HCT116 (cell line): ENCODE results near the gene FRMD4B. TPM values are rescaled to one million over a fixed set of nuclear protein-coding genes. Genes with fewer than 3 reads are reported as not detected.

Experiments used
- ATAC-seq: fragments of 200-7000 bp; cut with Tn5 transposase; 2 replicates; pipeline ENCODE4 v1.9.1; 2020; ENCODE audit warnings: mild to moderate bottlenecking, moderate library complexity
- BruUV-seq: library from RNA; stranded (reverse); fragments of 400-500 nt; replicated peaks from 2 replicates; lab custom pipeline; 2021; lab: Mats Ljungman, UMichigan
- CTCF ChIA-PET: fragments of 300-600 bp; sonication (Branson Sonifier 250); formaldehyde crosslinking; loops from one replicate; lab custom pipeline; 2021; ENCODE audit warnings: antibody characterized with exemption; lab: Charles Lee
- POLR2A ChIA-PET: fragments of 300-600, 350-600 bp; sonication (Branson Sonifier 250); formaldehyde crosslinking; loops from one replicate; lab custom pipeline; 2021; ENCODE audit warnings: antibody characterized with exemption; lab: Charles Lee
- RAD21 ChIA-PET, 2 experiments: fragments of 300-600 bp; sonication (Branson Sonifier 250); formaldehyde crosslinking; loops; one replicate each; lab custom pipeline; 2023; ENCODE audit warnings: low total read pairs in 2 of 2; ENCODE audit not compliant: uncharacterized antibody in 2 of 2, unreplicated experiment in 2 of 2, low non-redundant PET in 1 of 2; lab: Charles Lee
- DNase-seq: peaks from one replicate; pipeline ENCODE4 v3.0.0-alpha.2; 2010; ENCODE audit warnings: low read depth, low spot score
- H2AFZ ChIP-seq: fragments of 200-600 bp; shearing (Covaris generic), sonication (generic); 2 replicates; pipeline ENCODE4 v1.6.1; 2017; ENCODE audit warnings: low read depth, mixed run types, mixed read lengths, antibody characterized with exemption, low read length; ENCODE audit not compliant: poor library complexity, severe bottlenecking
- H3K27ac ChIP-seq: 2 replicates; pipeline ENCODE4 v1.5.1; 2012; ENCODE audit warnings: low read depth, low read length
- H3K27me3 ChIP-seq: fragments of 200-600 bp; sonication (generic); 2 replicates; pipeline ENCODE4 v1.6.1; 2016; ENCODE audit warnings: mixed run types, low read length, mixed read lengths; ENCODE audit not compliant: insufficient read depth
- H3K36me3 ChIP-seq, 2 experiments: fragments of 200-500 bp in 1 of 2; fragments of 200-600 bp in 1 of 2; sonication (Bioruptor generic) in 1 of 2; sonication (generic) in 1 of 2; 2 replicates each; pipeline versions ENCODE4 v1.5.1 to v1.6.1; 2014 to 2016; ENCODE audit warnings: low read length in 2 of 2, inconsistent platforms in 1 of 2, mixed read lengths in 1 of 2, mixed run types in 1 of 2; ENCODE audit not compliant: insufficient read depth in 2 of 2, control insufficient read depth in 1 of 2
- H3K4me1 ChIP-seq, 2 experiments: fragments of 200-600 bp in 1 of 2; sonication (generic) in 1 of 2; 2 replicates each; pipeline versions ENCODE4 v1.5.1 to v1.6.1; 2012 to 2017; ENCODE audit warnings: low read length in 2 of 2, inconsistent platforms in 1 of 2, mild to moderate bottlenecking in 1 of 2, mixed read lengths in 1 of 2, mixed run types in 1 of 2, moderate library complexity in 1 of 2; ENCODE audit not compliant: insufficient read depth in 2 of 2, control insufficient read depth in 1 of 2
- H3K4me2 ChIP-seq: fragments of 200-600 bp; sonication (generic); 2 replicates; pipeline ENCODE4 v1.6.1; 2017; ENCODE audit warnings: mixed run types, low read length, mixed read lengths
- H3K4me3 ChIP-seq, 2 experiments: fragments of 200-600 bp in 1 of 2; sonication (generic) in 1 of 2; replicated peaks in 1 of 2; 2 replicates each; pipeline ENCODE4 v1.5.1; 2011 to 2016; ENCODE audit warnings: low read length in 2 of 2, control low read depth in 1 of 2, low read depth in 1 of 2, mild to moderate bottlenecking in 1 of 2, mixed read lengths in 1 of 2, mixed run types in 1 of 2
- H3K79me2 ChIP-seq: fragments of 200-600 bp; sonication (generic); 2 replicates; pipeline ENCODE4 v1.6.1; 2017; ENCODE audit warnings: mild to moderate bottlenecking, mixed run types, low read length, moderate library complexity, mixed read lengths; ENCODE audit not compliant: insufficient read depth
- H3K9ac ChIP-seq: fragments of 200-600 bp; sonication (generic); 2 replicates; pipeline ENCODE4 v1.6.1; 2016; ENCODE audit warnings: low read length, mixed read lengths
- H3K9me2 ChIP-seq: fragments of 200-600 bp; sonication (generic), shearing (Covaris generic); 2 replicates; pipeline ENCODE4 v1.6.1; 2017; ENCODE audit warnings: mixed run types, mild to moderate bottlenecking, moderate library complexity; ENCODE audit not compliant: insufficient read depth
- H3K9me3 ChIP-seq, 2 experiments: fragments of 200-500 bp in 1 of 2; fragments of 200-600 bp in 1 of 2; sonication (Bioruptor generic) in 1 of 2; sonication (generic) in 1 of 2; 2 replicates each; pipeline ENCODE4 v1.6.1; 2014 to 2017; ENCODE audit warnings: low read length in 2 of 2, mixed read lengths in 2 of 2, inconsistent platforms in 1 of 2, low read depth in 1 of 2, mild to moderate bottlenecking in 1 of 2, mixed run types in 1 of 2, moderate library complexity in 1 of 2; ENCODE audit not compliant: control insufficient read depth in 1 of 2, insufficient read depth in 1 of 2
- H4K20me1 ChIP-seq: fragments of 200-600 bp; sonication (generic), shearing (Covaris generic); 2 replicates; pipeline ENCODE4 v1.6.1; 2017; ENCODE audit warnings: mixed run types, mild to moderate bottlenecking, moderate library complexity; ENCODE audit not compliant: insufficient read depth
- CBX3 ChIP-seq: IDR thresholded peaks from 2 replicates; pipeline ENCODE4 v1.6.1; 2012; ENCODE audit warnings: low read depth
- CEBPB ChIP-seq: IDR thresholded peaks from 2 replicates; pipeline ENCODE4 v1.6.1; 2012; ENCODE audit warnings: low read depth
- CTCF ChIP-seq, 3 experiments: fragments of 200-600 bp in 1 of 3; sonication (generic) in 1 of 3; IDR thresholded peaks in 2 of 3; conservative IDR thresholded peaks in 1 of 3; 2 replicates each; pipeline ENCODE4 v1.5.1; 2012 to 2017; ENCODE audit warnings: low read depth in 2 of 3, low read length in 2 of 3, antibody characterized with exemption in 1 of 3, borderline replicate concordance in 1 of 3, control low read depth in 1 of 3, mild to moderate bottlenecking in 1 of 3, mixed read lengths in 1 of 3, mixed run types in 1 of 3, moderate library complexity in 1 of 3; ENCODE audit not compliant: insufficient read depth in 1 of 3
- EZH2phosphoT487 ChIP-seq: fragments of 200-600 bp; IDR thresholded peaks from 2 replicates; pipeline ENCODE4 v1.6.1; 2018; ENCODE audit warnings: antibody characterized with exemption, borderline replicate concordance
- FOSL1 ChIP-seq: IDR thresholded peaks from 2 replicates; pipeline ENCODE4 v1.6.1; 2012; ENCODE audit warnings: low read depth
- JUND ChIP-seq: IDR thresholded peaks from 2 replicates; pipeline ENCODE4 v1.6.1; 2012
- MAX ChIP-seq: IDR thresholded peaks from 2 replicates; pipeline ENCODE4 v1.6.1; 2012
- POLR2A ChIP-seq: IDR thresholded peaks from 2 replicates; pipeline ENCODE4 v1.7.0; 2011; ENCODE audit warnings: borderline replicate concordance; ENCODE audit not compliant: insufficient read depth, insufficient read length; ENCODE audit errors: extremely low read depth
- POLR2AphosphoS5 ChIP-seq: IDR thresholded peaks from 2 replicates; pipeline ENCODE4 v1.6.1; 2011; ENCODE audit warnings: mild to moderate bottlenecking, low read depth, low read length, moderate library complexity
- RAD21 ChIP-seq: IDR thresholded peaks from 2 replicates; pipeline ENCODE4 v1.6.1; 2012; ENCODE audit warnings: low read depth, mild to moderate bottlenecking
- SP1 ChIP-seq: IDR thresholded peaks from 2 replicates; pipeline ENCODE4 v1.6.1; 2012; ENCODE audit warnings: low read depth
- SRF ChIP-seq: IDR thresholded peaks from 2 replicates; pipeline ENCODE4 v1.6.1; 2012; ENCODE audit warnings: low read depth
- TCF7L2 ChIP-seq: IDR thresholded peaks from 2 replicates; pipeline ENCODE4 v1.7.0; 2011; ENCODE audit warnings: borderline replicate concordance, inconsistent platforms; ENCODE audit not compliant: insufficient read depth, insufficient read length; ENCODE audit errors: extremely low read depth
- YY1 ChIP-seq: IDR thresholded peaks from 2 replicates; pipeline ENCODE4 v1.6.1; 2011; ENCODE audit warnings: low read length, low read depth, moderate library complexity, mild to moderate bottlenecking; ENCODE audit not compliant: insufficient replicate concordance; ENCODE audit errors: extremely low read depth
- ZBTB33 ChIP-seq: IDR thresholded peaks from 2 replicates; pipeline ENCODE4 v1.6.1; 2011; ENCODE audit warnings: mild to moderate bottlenecking, low read length, moderate library complexity; ENCODE audit not compliant: insufficient replicate concordance; ENCODE audit errors: extremely low read depth
- ZFX ChIP-seq: fragments of 450-650 bp; IDR thresholded peaks from 2 replicates; pipeline ENCODE4 v1.6.1; 2017
- ZNF274 ChIP-seq: fragments of 200-500 bp; sonication (Bioruptor generic); IDR thresholded peaks from 2 replicates; pipeline ENCODE4 v1.6.1; 2014; ENCODE audit warnings: mild to moderate bottlenecking, low read depth, low read length, inconsistent platforms
- intact Hi-C: fragments of 100-400 bp; cut with micrococcal nuclease; formaldehyde crosslinking; loops from 2 replicates; pipeline ENCODE4 v1.10.0; 2022
- total RNA-seq: library from RNA; stranded (reverse); gene quantifications from one replicate; pipeline ENCODE4 v1.2.1, GENCODE V29; 2021; ENCODE audit not compliant: unreplicated experiment
- TF ChIP-seq, protein P1 (sequence below): IDR thresholded peaks from 2 replicates; pipeline ENCODE4 v1.6.1; 2012

FRMD4B gene
- total RNA-seq, 1 experiment from 2014 or later: 2.0 TPM

- TF ChIP-seq ZBTB33: no peak
- TF ChIP-seq YY1: no peak
- no peak for TF ChIP-seq POLR2A
- TF ChIP-seq SP1: no peak
- TF ChIP-seq JUND: no peak
Measured at GRCh38 chr3:69207031-69207430, 178.9 kb downstream of the FRMD4B start (continued).

GRCh38 chr3:69205385-69205784 lies 180.5 kb downstream of the FRMD4B start:
- Histone ChIP-seq H3K27ac (no peak overlapping the region), H3K4me3 (no peak overlapping the region), H3K4me2 (no peak overlapping the region), H3K9me3 (no peaks in the 10 kb centered on the region), H4K20me1 (no peaks in the 10 kb centered on the region), H3K9ac (no peak overlapping the region), H3K4me1 (peaks cover 7% of the 10 kb centered on the region in 2 experiments), H3K27me3 (no peaks in the 10 kb centered on the region), H3K9me2 (no peaks in the 10 kb centered on the region), H3K36me3 (no peaks in the 10 kb centered on the region), H3K79me2 (no peaks in the 10 kb centered on the region), H2AFZ (no peak overlapping the region)
- ChIA-PET POLR2A (no interaction called here), CTCF (no interaction called here), RAD21 (no interaction called here)
- intact Hi-C loops: no loop called here
- no TSS peak for BruUV-seq
- DNase-seq (no peak), ATAC-seq (no peak)
- TF ChIP-seq SP1 (no peak), SRF (no peak), ZFX (no peak), CBX3 (no peak), MAX (no peak), POLR2AphosphoS5 (no peak), FOSL1 (no peak), EZH2phosphoT487 (no peak), CEBPB (no peak), JUND (no peak), RAD21 (no peak), CTCF (IDR thresholded peaks at IDR 0.05 in 2 of 3, conservative IDR thresholded peaks at IDR 0.05 in 1 of 3; ENCODE audit: borderline replicate concordance in 1 of 3, insufficient read depth in 1 of 3, low read depth in 2 of 3, low read length in 2 of 3) (no peak), ZBTB33 (no peak), TCF7L2 (no peak), ZNF274 (no peak), YY1 (no peak)
- TF ChIP-seq, protein P1, sequence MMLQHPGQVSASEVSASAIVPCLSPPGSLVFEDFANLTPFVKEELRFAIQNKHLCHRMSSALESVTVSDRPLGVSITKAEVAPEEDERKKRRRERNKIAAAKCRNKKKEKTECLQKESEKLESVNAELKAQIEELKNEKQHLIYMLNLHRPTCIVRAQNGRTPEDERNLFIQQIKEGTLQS: no peak
